ENCODE data around the gene COL4A3.

The COL4A3 gene

DNA sequence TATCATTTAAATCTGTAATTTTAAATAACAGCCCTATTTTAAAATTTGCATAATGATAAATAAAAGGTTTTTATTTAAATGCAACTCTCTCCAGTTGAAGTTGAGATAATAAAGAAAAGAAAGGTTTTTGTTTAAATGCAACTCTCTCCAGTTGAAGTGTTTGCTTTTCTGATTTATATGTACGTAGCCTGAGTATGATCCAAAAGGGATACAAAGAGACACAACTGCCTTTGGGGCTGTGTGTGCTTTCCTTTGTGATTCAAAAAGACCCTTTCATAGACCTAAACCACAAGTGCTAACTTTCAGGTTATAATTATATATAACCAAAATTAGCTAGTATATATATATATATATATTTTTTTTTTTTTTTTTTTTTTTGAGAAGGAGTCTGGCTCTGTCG lies 84.5 kb downstream of the COL4A3 start:
- TF ChIP-seq TAF1 (IDR thresholded peaks at IDR 0.05; ENCODE audit: low read depth, low read length) (no peak), POU2F2 (IDR thresholded peaks at IDR 0.05; ENCODE audit: low read depth, low read length) (no peak), PAX5 (IDR thresholded peaks at IDR 0.05; ENCODE audit: insufficient read depth, low read length, severe bottlenecking) (no peak), POLR2AphosphoS5 (IDR thresholded peaks at IDR 0.05; ENCODE audit: low read depth, low read length) (no peak), SPI1 (IDR thresholded peaks at IDR 0.05; ENCODE audit: low read depth, low read length) (no peak), POLR2A (IDR thresholded peaks at IDR 0.05; ENCODE audit: low read depth, low read length) (no peak)
- FAIRE-seq: no peak
- no peak for DNase-seq (ENCODE audit: insufficient read length, low spot score)

DNA sequence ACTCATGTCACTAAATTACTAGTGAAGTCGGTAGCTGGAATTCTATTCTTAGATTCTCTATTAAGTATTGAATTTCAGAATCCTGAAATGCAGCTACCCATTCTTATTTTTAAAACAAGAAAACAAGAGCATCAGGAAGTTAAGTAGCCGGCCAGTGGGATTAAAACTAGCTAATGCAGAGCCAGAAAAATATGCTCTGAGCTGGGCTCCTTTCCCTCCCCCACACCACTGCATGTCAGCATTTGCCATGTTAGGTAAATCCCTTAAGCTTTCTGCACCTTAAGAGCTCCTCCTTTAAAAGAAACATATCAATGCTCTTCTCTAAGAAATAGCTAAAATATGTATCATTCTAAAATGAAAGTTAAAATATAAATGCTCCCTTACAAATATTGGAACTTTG lies 88.4 kb downstream of the COL4A3 start:
- TF ChIP-seq TAF1 (IDR thresholded peaks at IDR 0.05; ENCODE audit: low read depth, low read length) (no peak), POLR2AphosphoS5 (IDR thresholded peaks at IDR 0.05; ENCODE audit: low read depth, low read length) (no peak), SPI1 (IDR thresholded peaks at IDR 0.05; ENCODE audit: low read depth, low read length) (no peak), POU2F2 (IDR thresholded peaks at IDR 0.05; ENCODE audit: low read depth, low read length) (no peak), POLR2A (IDR thresholded peaks at IDR 0.05; ENCODE audit: low read depth, low read length) (no peak), PAX5 (IDR thresholded peaks at IDR 0.05; ENCODE audit: insufficient read depth, low read length, severe bottlenecking) (no peak)
- FAIRE-seq: no peak
- DNase-seq (ENCODE audit: insufficient read length, low spot score): no peak

DNA sequence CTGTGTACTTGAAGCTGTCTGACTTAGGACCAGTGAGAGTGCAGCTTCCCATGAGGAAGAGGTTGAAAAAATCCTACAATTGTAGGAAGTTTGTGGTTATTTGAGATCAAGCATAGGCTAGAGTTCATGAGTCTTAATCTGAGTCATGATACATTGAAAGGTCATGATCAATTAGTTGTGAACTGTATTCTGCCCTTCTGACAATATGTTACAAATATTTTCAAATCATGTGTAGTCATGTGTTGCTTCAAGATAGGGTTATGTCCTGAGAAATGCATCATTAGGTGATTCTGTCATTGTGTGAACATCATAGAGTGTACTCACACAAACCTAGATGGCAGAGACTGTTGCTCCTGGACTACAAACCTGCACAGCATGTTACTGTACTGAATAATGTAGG lies 92.2 kb downstream of the COL4A3 start:
- DNase-seq (ENCODE audit: insufficient read length, low spot score) (no peak), FAIRE-seq (no peak)
- TF ChIP-seq POU2F2 (IDR thresholded peaks at IDR 0.05; ENCODE audit: low read depth, low read length) (no peak), SPI1 (IDR thresholded peaks at IDR 0.05; ENCODE audit: low read depth, low read length) (no peak), TAF1 (IDR thresholded peaks at IDR 0.05; ENCODE audit: low read depth, low read length) (no peak), POLR2AphosphoS5 (IDR thresholded peaks at IDR 0.05; ENCODE audit: low read depth, low read length) (no peak), PAX5 (IDR thresholded peaks at IDR 0.05; ENCODE audit: insufficient read depth, low read length, severe bottlenecking) (no peak), POLR2A (IDR thresholded peaks at IDR 0.05; ENCODE audit: low read depth, low read length) (no peak)

DNA sequence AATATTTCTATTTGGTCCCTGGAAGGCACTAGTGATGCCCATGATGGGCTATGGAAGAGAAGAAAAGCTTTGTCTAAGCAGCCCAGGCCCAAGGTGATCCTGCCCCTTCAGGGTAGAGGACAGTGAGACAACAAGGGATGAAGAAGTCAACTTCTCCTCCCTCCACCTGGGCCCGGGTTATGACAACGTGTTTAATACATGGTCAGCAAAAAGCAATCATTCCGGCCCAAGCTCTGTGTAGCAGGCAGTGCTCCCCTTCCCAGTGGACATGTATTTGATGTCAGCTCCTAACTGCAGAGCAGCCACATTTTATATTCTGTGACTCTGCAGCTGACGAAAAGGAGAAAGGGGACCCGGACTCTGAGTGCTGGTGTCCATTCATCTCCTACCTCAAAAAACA lies 93.4 kb downstream of the COL4A3 start:
- FAIRE-seq: peak; percentile 9
- no peak for DNase-seq (ENCODE audit: insufficient read length, low spot score)
- TF ChIP-seq SPI1 (IDR thresholded peaks at IDR 0.05; ENCODE audit: low read depth, low read length): no peak
- TF ChIP-seq PAX5 (IDR thresholded peaks at IDR 0.05; ENCODE audit: insufficient read depth, low read length, severe bottlenecking): no peak
- no peak for TF ChIP-seq POLR2AphosphoS5 (IDR thresholded peaks at IDR 0.05; ENCODE audit: low read depth, low read length)
- TF ChIP-seq POU2F2 (IDR thresholded peaks at IDR 0.05; ENCODE audit: low read depth, low read length): no peak
- no peak for TF ChIP-seq TAF1 (IDR thresholded peaks at IDR 0.05; ENCODE audit: low read depth, low read length)

DNA sequence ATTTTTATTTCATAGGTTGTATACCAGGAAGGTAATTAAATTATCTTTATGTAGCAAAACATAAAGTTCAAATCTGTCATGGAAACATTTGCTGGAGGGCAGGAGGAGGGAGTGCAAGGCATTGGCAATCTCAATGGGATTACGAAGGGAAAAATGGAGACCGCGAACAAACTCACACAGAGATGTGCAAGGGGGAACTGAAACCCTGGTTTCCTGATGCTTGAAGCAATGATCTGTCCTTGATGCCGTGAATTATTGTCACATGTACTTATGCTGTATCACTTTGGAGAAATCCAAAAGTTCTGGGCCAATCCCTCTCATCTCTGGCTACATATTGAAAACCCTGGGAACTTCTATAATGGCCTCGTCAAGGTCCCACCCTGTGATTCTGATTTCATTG lies 95.6 kb downstream of the COL4A3 start:
- FAIRE-seq: no peak
- peak; percentile 67 for TF ChIP-seq SPI1 (IDR thresholded peaks at IDR 0.05; ENCODE audit: low read depth, low read length)
- TF ChIP-seq TAF1 (IDR thresholded peaks at IDR 0.05; ENCODE audit: low read depth, low read length): no peak
- TF ChIP-seq POU2F2 (IDR thresholded peaks at IDR 0.05; ENCODE audit: low read depth, low read length): no peak
- TF ChIP-seq POLR2AphosphoS5 (IDR thresholded peaks at IDR 0.05; ENCODE audit: low read depth, low read length): no peak
- DNase-seq (ENCODE audit: insufficient read length, low spot score): no peak

DNA sequence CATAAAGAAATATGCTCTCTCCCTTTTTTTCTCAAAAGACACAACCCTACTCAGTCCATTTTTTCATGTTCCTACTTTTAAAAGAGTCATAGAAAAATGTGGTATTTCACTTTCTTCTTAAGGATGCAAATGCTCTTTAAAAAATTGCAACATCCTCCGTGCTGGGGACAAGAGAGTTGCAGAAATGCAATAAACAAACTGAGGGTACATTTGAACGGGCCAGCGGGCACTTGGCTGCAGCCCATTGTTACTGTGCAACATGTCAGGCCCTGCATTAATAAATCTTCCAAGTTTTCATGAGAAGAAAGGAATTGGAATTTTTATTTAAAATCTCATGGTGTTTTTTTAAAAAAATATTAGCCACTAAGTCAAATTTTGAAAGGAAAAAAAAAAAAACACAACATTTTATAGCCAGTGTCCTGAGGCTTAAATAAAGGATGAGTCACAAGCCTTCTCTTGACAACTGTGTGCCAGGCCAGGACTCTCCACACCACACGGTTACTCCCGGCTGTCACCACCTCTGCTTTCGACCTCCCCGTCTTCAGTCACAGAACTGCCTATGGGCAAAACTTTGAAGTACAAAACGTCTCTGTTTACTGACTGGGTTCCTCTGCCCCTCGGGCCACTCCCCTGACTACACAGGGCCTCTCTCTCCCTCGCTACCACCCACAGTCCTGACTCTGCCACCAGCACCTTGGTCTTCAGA lies 103.1 kb downstream of the COL4A3 start:
- FAIRE-seq (no peak), DNase-seq (ENCODE audit: insufficient read length, low spot score) (no peak)
- no peak for TF ChIP-seq TAF1 (IDR thresholded peaks at IDR 0.05; ENCODE audit: low read depth, low read length)
- TF ChIP-seq POU2F2 (IDR thresholded peaks at IDR 0.05; ENCODE audit: low read depth, low read length): no peak
- TF ChIP-seq POLR2A (IDR thresholded peaks at IDR 0.05; ENCODE audit: low read depth, low read length): no peak
- no peak for TF ChIP-seq PAX5 (IDR thresholded peaks at IDR 0.05; ENCODE audit: insufficient read depth, low read length, severe bottlenecking)
- no peak for TF ChIP-seq SPI1 (IDR thresholded peaks at IDR 0.05; ENCODE audit: low read depth, low read length)
- TF ChIP-seq POLR2AphosphoS5 (IDR thresholded peaks at IDR 0.05; ENCODE audit: low read depth, low read length): no peak

DNA sequence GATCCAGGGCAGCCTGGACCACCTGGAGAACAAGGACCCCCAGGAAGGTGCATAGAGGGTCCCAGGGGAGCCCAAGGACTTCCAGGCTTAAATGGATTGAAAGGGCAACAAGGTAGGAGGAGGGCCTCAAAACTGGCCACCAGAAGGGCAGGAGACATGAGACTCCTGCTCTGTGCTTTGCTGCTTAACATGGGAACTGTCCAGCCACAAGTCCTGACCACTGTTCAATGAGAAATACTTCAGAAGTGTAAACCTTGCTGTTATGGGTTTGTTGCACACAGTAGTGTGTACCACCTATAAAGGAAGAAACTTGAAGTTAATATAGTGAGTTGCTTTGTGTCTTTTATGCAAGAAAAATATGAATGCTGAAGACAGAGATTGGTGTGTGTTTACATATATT lies 116.5 kb downstream of the COL4A3 start:
- no peak for DNase-seq (ENCODE audit: insufficient read length, low spot score)
- TF ChIP-seq POLR2A (IDR thresholded peaks at IDR 0.05; ENCODE audit: low read depth, low read length): no peak
- TF ChIP-seq TAF1 (IDR thresholded peaks at IDR 0.05; ENCODE audit: low read depth, low read length): no peak
- no peak for TF ChIP-seq SPI1 (IDR thresholded peaks at IDR 0.05; ENCODE audit: low read depth, low read length)
- no peak for TF ChIP-seq POLR2AphosphoS5 (IDR thresholded peaks at IDR 0.05; ENCODE audit: low read depth, low read length)
- TF ChIP-seq PAX5 (IDR thresholded peaks at IDR 0.05; ENCODE audit: insufficient read depth, low read length, severe bottlenecking): no peak
- no peak for TF ChIP-seq POU2F2 (IDR thresholded peaks at IDR 0.05; ENCODE audit: low read depth, low read length)
- no peak for FAIRE-seq

DNA sequence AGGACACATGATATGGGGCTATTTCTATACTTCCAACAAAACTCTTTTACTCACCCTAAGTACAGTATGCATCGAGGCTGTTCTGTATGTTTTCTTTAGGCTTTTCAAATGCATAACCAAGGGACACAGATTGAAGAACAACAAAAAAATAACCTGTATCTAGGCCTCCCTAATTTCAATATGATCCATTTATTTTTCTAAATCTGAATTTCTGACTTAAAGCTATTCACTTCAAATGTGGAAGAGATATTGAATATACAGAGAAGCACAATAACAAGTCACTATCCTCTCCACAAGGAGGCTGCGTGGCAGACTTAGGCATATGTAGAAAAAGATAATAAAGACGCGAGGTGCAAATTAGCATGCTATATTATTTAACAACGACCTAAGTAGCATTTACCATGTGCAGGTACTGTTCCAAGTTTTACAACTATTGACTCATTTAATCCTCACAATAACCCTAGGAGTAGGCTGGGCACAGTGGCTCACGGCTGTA lies 121.4 kb downstream of the COL4A3 start:
- DNase-seq (ENCODE audit: insufficient read length, low spot score) (no peak), FAIRE-seq (no peak)
- TF ChIP-seq SPI1 (IDR thresholded peaks at IDR 0.05; ENCODE audit: low read depth, low read length) (no peak), POLR2AphosphoS5 (IDR thresholded peaks at IDR 0.05; ENCODE audit: low read depth, low read length) (no peak), POU2F2 (IDR thresholded peaks at IDR 0.05; ENCODE audit: low read depth, low read length) (no peak), TAF1 (IDR thresholded peaks at IDR 0.05; ENCODE audit: low read depth, low read length) (no peak), PAX5 (IDR thresholded peaks at IDR 0.05; ENCODE audit: insufficient read depth, low read length, severe bottlenecking) (no peak), POLR2A (IDR thresholded peaks at IDR 0.05; ENCODE audit: low read depth, low read length) (no peak)

DNA sequence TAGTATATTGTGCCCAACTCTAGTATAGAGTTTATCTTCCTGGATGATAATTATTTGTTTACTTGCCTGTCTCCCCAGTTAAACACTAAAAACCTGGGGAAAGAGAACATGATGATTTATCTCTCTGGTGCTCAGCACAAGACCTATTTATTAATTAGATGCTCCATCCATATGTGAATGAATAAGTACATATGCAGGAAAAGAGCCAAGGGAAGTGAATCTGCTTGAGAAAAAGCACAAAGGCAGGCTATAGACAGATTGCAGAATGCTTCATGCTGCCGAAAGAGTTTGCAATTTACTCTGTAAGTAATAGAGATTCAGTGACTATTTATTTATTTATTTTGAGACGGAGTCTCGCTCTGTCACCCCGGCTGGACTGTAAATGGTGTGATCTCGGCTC lies 123.3 kb downstream of the COL4A3 start:
- TF ChIP-seq POU2F2 (IDR thresholded peaks at IDR 0.05; ENCODE audit: low read depth, low read length) (no peak), POLR2AphosphoS5 (IDR thresholded peaks at IDR 0.05; ENCODE audit: low read depth, low read length) (no peak), PAX5 (IDR thresholded peaks at IDR 0.05; ENCODE audit: insufficient read depth, low read length, severe bottlenecking) (no peak), TAF1 (IDR thresholded peaks at IDR 0.05; ENCODE audit: low read depth, low read length) (no peak), POLR2A (IDR thresholded peaks at IDR 0.05; ENCODE audit: low read depth, low read length) (no peak), SPI1 (IDR thresholded peaks at IDR 0.05; ENCODE audit: low read depth, low read length) (no peak)
- DNase-seq (ENCODE audit: insufficient read length, low spot score) (no peak), FAIRE-seq (no peak)

All from GM12891 (cell line).